Activated naive CD8-positive, alpha-beta T cell treated with anti-CD3 and anti-CD28 coated beads for 36 hours (primary cell): ENCODE data around the gene ABHD4. TPM values are rescaled to one million over a fixed set of nuclear protein-coding genes. Genes with fewer than 3 reads are reported as not detected.

Experiments
- DNase-seq: peaks from one replicate; pipeline ENCODE4 v3.0.0; 2021
- H3K27ac Mint-ChIP-seq: one replicate; pipeline ENCODE4 v1.8.0; 2022; ENCODE audit warnings: mild to moderate bottlenecking, moderate library complexity, mixed read lengths
- H3K27me3 Mint-ChIP-seq: one replicate; pipeline ENCODE4 v1.8.0; 2022; ENCODE audit warnings: mild to moderate bottlenecking, mixed read lengths
- H3K36me3 Mint-ChIP-seq: one replicate; pipeline ENCODE4 v1.8.0; 2021; ENCODE audit warnings: mild to moderate bottlenecking, mixed read lengths
- H3K4me1 Mint-ChIP-seq: one replicate; pipeline ENCODE4 v1.8.0; 2021; ENCODE audit warnings: mixed read lengths
- H3K4me3 Mint-ChIP-seq: one replicate; pipeline ENCODE4 v1.8.0; 2022; ENCODE audit warnings: mild to moderate bottlenecking, moderate library complexity, mixed read lengths
- H3K9me3 Mint-ChIP-seq: one replicate; pipeline ENCODE4 v1.8.0; 2022; ENCODE audit warnings: mixed read lengths
- total RNA-seq, 2 experiments: library from RNA; stranded (reverse); gene quantifications; one replicate each; pipeline ENCODE4 v1.2.3, GENCODE V29; 2021

Gene ABHD4
- total RNA-seq, 2 experiments from 2014 or later: 8.2 to 8.7 TPM

- Mint-ChIP-seq H3K27ac (no peak overlapping the region), H3K9me3 (no peaks in the 10 kb centered on the region), H3K36me3 (peaks cover under 1% of the 10 kb centered on the region), H3K4me1 (peaks cover 45% of the 10 kb centered on the region), H3K4me3 (no peak overlapping the region), H3K27me3 (no peaks in the 10 kb centered on the region)
- DNase-seq: no peak
Measured at GRCh38 chr14:22594156-22594716, 3.9 kb upstream of the ABHD4 start.

DNA sequence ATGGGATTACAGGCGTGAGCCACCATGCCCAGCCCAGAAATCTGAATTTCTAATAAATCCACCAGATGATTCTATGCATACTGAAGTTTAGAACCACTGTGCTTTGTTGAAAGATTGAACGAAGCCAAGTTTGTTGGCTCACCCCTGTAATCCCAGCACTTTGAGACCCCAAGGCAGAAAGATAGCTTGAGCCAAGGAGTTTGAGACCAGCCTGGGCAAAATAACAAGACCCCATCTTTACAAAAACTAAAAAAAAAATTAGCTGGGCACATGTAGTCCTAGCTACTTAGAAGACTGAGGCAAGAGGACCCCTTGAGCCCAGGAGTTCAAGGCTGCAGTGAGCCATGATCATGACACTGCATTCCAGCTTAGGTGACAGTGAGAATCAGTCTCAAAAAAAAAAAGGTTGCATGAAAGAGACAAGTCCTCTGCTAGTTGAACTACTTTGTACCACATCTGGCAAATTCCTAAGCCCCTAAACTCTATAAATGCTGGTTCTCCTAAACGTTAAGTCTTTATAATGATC is 1.7 kb upstream of the ABHD4 start:
- no peaks in the 10 kb centered on the region for H3K9me3 Mint-ChIP-seq

GRCh38 chr14:22597265-22597664 is 835 bp upstream of the ABHD4 start:
- DNase-seq: no peak
- H3K27ac Mint-ChIP-seq: no peak overlapping the region
- H3K9me3 Mint-ChIP-seq: no peaks in the 10 kb centered on the region
- H3K27me3 Mint-ChIP-seq: no peaks in the 10 kb centered on the region
- peak overlapping the region; percentile 90 for H3K4me3 Mint-ChIP-seq
- H3K36me3 Mint-ChIP-seq: peaks cover 3% of the 10 kb centered on the region
- peaks cover 38% of the 10 kb centered on the region for H3K4me1 Mint-ChIP-seq

More for the DNA sequence above, 1.7 kb upstream of the ABHD4 start:
- H3K27me3 Mint-ChIP-seq: no peaks in the 10 kb centered on the region
- no peak for DNase-seq
- H3K4me1 Mint-ChIP-seq: peaks cover 45% of the 10 kb centered on the region
- H3K36me3 Mint-ChIP-seq: no peaks in the 10 kb centered on the region
- no peak overlapping the region for H3K4me3 Mint-ChIP-seq
- no peak overlapping the region for H3K27ac Mint-ChIP-seq

DNA sequence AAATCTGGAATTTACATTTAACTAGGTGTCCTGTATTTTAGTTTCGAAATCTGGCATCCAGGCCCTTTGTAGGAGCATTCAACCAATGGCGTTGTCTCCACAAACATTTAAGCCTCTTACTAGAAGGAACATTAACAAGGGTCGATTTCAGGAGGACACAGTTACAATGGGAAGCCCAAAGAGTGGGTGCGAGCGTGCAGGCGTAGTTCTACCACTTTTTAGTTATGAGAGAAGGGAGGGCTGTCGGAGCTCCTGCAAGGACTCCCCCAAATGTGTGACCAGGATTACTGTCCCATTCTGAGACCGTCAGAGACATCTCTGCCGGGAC is 365 bp upstream of the ABHD4 start:
- H3K9me3 Mint-ChIP-seq: no peaks in the 10 kb centered on the region
- peaks cover 34% of the 10 kb centered on the region for H3K4me1 Mint-ChIP-seq
- H3K27me3 Mint-ChIP-seq: no peaks in the 10 kb centered on the region
- DNase-seq: no peak
- peak overlapping the region; percentile 90 for H3K4me3 Mint-ChIP-seq
- H3K27ac Mint-ChIP-seq: no peak overlapping the region
- peaks cover 5% of the 10 kb centered on the region for H3K36me3 Mint-ChIP-seq

DNA sequence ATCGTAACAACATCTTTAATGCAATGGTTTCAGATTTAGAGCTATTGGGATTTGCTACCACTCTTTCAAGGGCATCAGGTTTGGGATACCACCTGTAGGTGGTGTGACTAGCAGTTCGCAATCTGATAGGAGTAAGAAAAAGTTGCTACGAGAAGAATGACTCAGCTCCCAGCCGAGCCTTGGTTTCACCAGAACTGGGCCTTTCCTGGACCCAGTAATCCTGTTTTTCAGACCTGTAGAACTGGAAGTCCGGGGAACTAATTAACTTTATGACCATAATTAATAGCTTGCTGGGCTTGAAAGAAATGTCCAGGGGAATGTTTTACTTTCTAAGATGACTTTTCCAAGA is 770 bp downstream of the ABHD4 start:
- DNase-seq: peak; percentile 31
- Mint-ChIP-seq H3K9me3 (no peaks in the 10 kb centered on the region), H3K4me3 (peak overlapping the region; percentile 90), H3K27ac (peak overlapping the region; percentile 82), H3K27me3 (no peaks in the 10 kb centered on the region), H3K36me3 (peaks cover 8% of the 10 kb centered on the region), H3K4me1 (peaks cover 30% of the 10 kb centered on the region)

GRCh38 chr14:22599349-22599748 is 1.2 kb downstream of the ABHD4 start:
- peaks cover 25% of the 10 kb centered on the region for H3K4me1 Mint-ChIP-seq
- peaks cover 8% of the 10 kb centered on the region for H3K36me3 Mint-ChIP-seq
- peak overlapping the region; percentile 90 for H3K4me3 Mint-ChIP-seq
- no peak overlapping the region for H3K27ac Mint-ChIP-seq
- DNase-seq: no peak
- no peaks in the 10 kb centered on the region for H3K27me3 Mint-ChIP-seq
- H3K9me3 Mint-ChIP-seq: no peaks in the 10 kb centered on the region

GRCh38 chr14:22600027-22600426 is 1.9 kb downstream of the ABHD4 start:
- H3K27me3 Mint-ChIP-seq: no peaks in the 10 kb centered on the region
- H3K4me1 Mint-ChIP-seq: peaks cover 22% of the 10 kb centered on the region
- peaks cover 9% of the 10 kb centered on the region for H3K36me3 Mint-ChIP-seq
- DNase-seq: no peak
- no peaks in the 10 kb centered on the region for H3K9me3 Mint-ChIP-seq
- H3K4me3 Mint-ChIP-seq: no peak overlapping the region
- H3K27ac Mint-ChIP-seq: no peak overlapping the region

DNA sequence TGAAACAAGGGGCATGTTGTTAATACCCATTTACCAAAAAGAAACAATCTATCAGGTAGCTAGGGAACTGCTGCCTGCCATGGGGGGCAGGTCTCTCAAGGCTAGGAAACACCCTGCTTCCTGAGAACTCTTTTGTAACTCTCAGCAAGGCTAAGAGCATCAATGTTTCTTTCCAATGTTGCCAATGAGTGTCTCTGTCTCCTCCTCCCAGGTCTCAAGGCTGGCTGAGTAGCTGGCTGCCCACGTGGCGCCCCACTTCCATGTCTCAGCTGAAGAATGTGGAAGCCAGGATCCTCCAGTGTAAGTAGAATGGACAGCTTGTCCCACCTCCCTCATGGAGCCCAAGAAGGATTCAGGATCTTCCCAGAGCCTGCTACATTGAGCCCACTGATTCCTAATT is 3.4 kb downstream of the ABHD4 start:
- DNase-seq: no peak
- Mint-ChIP-seq H3K27me3 (no peaks in the 10 kb centered on the region), H3K9me3 (no peaks in the 10 kb centered on the region), H3K4me1 (peaks cover 22% of the 10 kb centered on the region), H3K36me3 (peaks cover 11% of the 10 kb centered on the region), H3K27ac (no peak overlapping the region), H3K4me3 (no peak overlapping the region)

DNA sequence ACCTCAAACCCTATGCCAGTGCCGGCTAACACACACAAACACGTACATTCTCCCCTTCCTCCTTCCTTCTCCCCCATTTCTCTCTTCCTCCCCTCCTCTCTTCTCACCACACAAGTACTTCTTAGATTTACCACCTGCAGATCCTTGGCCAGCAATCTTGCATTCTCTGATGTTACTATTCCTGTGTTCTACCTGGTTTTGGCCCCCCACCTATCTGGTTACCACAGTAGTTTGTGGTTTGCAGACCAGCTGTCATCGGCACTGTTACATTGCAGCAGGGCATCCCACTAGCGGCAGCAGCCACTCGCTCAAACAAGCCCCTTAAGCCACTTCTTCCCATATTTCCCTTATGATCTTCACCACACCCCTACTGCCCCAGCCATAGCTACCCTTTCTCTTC is 3.9 kb downstream of the ABHD4 start:
- Mint-ChIP-seq H3K36me3 (peaks cover 11% of the 10 kb centered on the region), H3K27me3 (no peaks in the 10 kb centered on the region), H3K9me3 (no peaks in the 10 kb centered on the region), H3K4me3 (no peak overlapping the region), H3K4me1 (peaks cover 22% of the 10 kb centered on the region), H3K27ac (no peak overlapping the region)
- no peak for DNase-seq

GRCh38 chr14:22602862-22603261 is 4.8 kb downstream of the ABHD4 start:
- peaks cover 13% of the 10 kb centered on the region for H3K36me3 Mint-ChIP-seq

GRCh38 chr14:22606380-22606779 is 8.3 kb downstream of the ABHD4 start:
- H3K27me3 Mint-ChIP-seq: no peaks in the 10 kb centered on the region
- H3K9me3 Mint-ChIP-seq: no peaks in the 10 kb centered on the region
- no peaks in the 10 kb centered on the region for H3K4me1 Mint-ChIP-seq
- no peak for DNase-seq
- no peak overlapping the region for H3K27ac Mint-ChIP-seq
- H3K36me3 Mint-ChIP-seq: peaks cover 20% of the 10 kb centered on the region
- H3K4me3 Mint-ChIP-seq: no peak overlapping the region

More at GRCh38 chr14:22602862-22603261, 4.8 kb downstream of the ABHD4 start:
- Mint-ChIP-seq H3K9me3 (no peaks in the 10 kb centered on the region), H3K27ac (no peak overlapping the region), H3K4me3 (no peak overlapping the region), H3K27me3 (no peaks in the 10 kb centered on the region), H3K4me1 (peaks cover 22% of the 10 kb centered on the region)
- no peak for DNase-seq

DNA sequence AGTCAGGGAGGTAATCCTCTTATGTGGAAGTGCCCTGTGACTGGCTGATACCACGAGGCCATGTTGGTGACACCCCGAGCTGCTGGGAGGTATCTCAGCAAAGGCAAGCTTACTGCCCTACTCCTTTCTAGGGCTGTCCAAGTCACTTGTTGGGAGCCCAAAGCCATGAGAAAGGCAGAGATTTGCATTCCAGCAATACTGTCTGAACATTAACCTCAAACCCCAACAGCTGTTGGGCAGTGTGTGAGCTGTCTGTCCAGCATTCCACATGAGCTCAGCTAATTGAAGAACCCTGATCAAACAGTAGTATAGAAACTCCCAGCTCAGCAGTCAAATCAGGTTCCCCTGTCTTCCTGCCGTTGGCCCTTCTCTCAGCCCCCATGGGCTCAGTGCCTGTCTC is 9.2 kb downstream of the ABHD4 start:
- no peak for DNase-seq
- H3K4me3 Mint-ChIP-seq: no peak overlapping the region
- no peaks in the 10 kb centered on the region for H3K27me3 Mint-ChIP-seq
- H3K4me1 Mint-ChIP-seq: no peaks in the 10 kb centered on the region
- no peak overlapping the region for H3K27ac Mint-ChIP-seq
- H3K36me3 Mint-ChIP-seq: peaks cover 20% of the 10 kb centered on the region
- no peaks in the 10 kb centered on the region for H3K9me3 Mint-ChIP-seq

DNA sequence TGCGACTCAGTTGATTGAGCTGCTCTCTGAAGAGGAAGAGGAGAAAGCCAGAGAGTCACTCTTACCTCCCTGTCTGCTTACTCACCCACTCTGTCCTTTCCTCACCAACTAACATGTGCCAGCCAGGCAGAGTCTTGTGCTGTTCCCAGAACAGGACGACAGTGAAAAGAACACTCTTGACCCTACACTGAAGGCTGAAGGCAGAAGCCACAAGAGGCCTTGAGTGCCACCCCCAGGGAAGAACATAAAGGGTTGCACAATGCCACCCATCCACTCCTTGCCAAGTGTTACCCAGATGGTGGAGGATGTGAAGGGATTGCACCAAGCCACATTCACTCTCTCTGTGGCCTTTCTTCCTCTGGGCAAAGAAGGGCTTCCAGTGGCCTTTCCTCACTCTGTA is 12.8 kb downstream of the ABHD4 start:
- Mint-ChIP-seq H3K4me3 (no peak overlapping the region), H3K4me1 (peaks cover 1% of the 10 kb centered on the region), H3K27me3 (no peaks in the 10 kb centered on the region), H3K36me3 (peaks cover 11% of the 10 kb centered on the region), H3K27ac (no peak overlapping the region), H3K9me3 (no peaks in the 10 kb centered on the region)
- no peak for DNase-seq

GRCh38 chr14:22613106-22613695 is 15.1 kb downstream of the ABHD4 start:
- no peaks in the 10 kb centered on the region for H3K9me3 Mint-ChIP-seq
- H3K36me3 Mint-ChIP-seq: peaks cover 9% of the 10 kb centered on the region
- H3K27me3 Mint-ChIP-seq: no peaks in the 10 kb centered on the region
- H3K4me3 Mint-ChIP-seq: no peak overlapping the region
- peaks cover 1% of the 10 kb centered on the region for H3K4me1 Mint-ChIP-seq
- no peak overlapping the region for H3K27ac Mint-ChIP-seq
- no peak for DNase-seq

DNA sequence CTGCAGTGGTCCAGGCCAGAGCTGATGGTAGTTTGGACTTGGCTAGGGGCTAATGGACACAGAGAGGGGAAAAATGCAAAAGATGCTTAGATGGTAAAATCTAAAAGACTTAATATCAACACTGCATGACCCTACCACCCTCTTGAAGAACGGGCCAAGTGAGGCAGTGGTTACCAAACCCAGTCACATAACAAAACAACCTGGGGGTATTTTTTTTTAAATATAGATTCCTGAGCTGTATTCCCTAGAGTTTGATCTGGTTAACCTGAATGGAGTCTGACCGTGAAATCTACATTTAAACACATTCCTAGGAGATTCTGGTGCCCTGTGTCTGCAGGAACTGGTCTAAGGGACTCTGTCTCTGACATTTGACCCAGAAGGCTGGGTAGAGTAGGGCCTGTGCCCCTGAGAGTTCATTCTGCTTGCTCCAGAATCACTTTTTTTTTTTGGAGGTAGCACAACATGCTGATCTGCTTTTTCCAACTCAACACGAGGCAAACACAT is 15.7 kb downstream of the ABHD4 start:
- Mint-ChIP-seq H3K27me3 (no peaks in the 10 kb centered on the region), H3K36me3 (peaks cover 9% of the 10 kb centered on the region)

GRCh38 chr14:22614240-22614799 is 16.2 kb downstream of the ABHD4 start:
- DNase-seq: no peak
- H3K4me3 Mint-ChIP-seq: no peak overlapping the region
- H3K36me3 Mint-ChIP-seq: peaks cover 9% of the 10 kb centered on the region
- no peaks in the 10 kb centered on the region for H3K27me3 Mint-ChIP-seq
- no peaks in the 10 kb centered on the region for H3K9me3 Mint-ChIP-seq
- H3K27ac Mint-ChIP-seq: no peak overlapping the region
- H3K4me1 Mint-ChIP-seq: peaks cover 1% of the 10 kb centered on the region

More for the DNA sequence above, 15.7 kb downstream of the ABHD4 start:
- no peak overlapping the region for H3K4me3 Mint-ChIP-seq
- H3K27ac Mint-ChIP-seq: no peak overlapping the region
- H3K9me3 Mint-ChIP-seq: no peaks in the 10 kb centered on the region
- no peak for DNase-seq
- H3K4me1 Mint-ChIP-seq: peaks cover 1% of the 10 kb centered on the region
